GM18505 (cell line): ENCODE results near the gene INO80D.
"Not testable (repeated sequence)": the region's sequence is repeated elsewhere in the genome, so short reads cannot be mapped to it uniquely, and the experiment has no call there.

Source experiments
- ATAC-seq: cut with Tn5 transposase; IDR thresholded peaks from one replicate; pipeline ENCODE4 v1.9.1; 2021; ENCODE audit not compliant: unreplicated experiment
- POLR2A ChIP-seq: IDR thresholded peaks from 4 replicates; pipeline ENCODE4 v1.6.1; 2011; ENCODE audit warnings: borderline replicate concordance; ENCODE audit not compliant: insufficient read depth, insufficient read length; ENCODE audit errors: extremely low read depth

The INO80D gene

GRCh38 chr2:206095536-206096332, 9.8 kb upstream of the INO80D start:
- ATAC-seq, result no peak
- no peak for TF ChIP-seq POLR2A

- ATAC-seq, result no peak
- TF ChIP-seq POLR2A, result no peak
These were observed 6.3 kb upstream of the INO80D start for GRCh38 chr2:206092297-206092696.

- ATAC-seq, result no peak
- TF ChIP-seq POLR2A, result no peak
These were observed 2.3 kb upstream of the INO80D start for GRCh38 chr2:206088248-206088647.

GRCh38 chr2:206086716-206087350, 859 bp upstream of the INO80D start:
- no peak for TF ChIP-seq POLR2A

GRCh38 chr2:206084870-206085741, 868 bp downstream of the INO80D start:
- ATAC-seq, result peak; percentile 38
- peak; percentile 28 for TF ChIP-seq POLR2A

More at GRCh38 chr2:206086716-206087350, 859 bp upstream of the INO80D start:
- ATAC-seq, result no peak

GRCh38 chr2:206084439-206084869, 1.5 kb downstream of the INO80D start:
- no peak for ATAC-seq
- TF ChIP-seq POLR2A, result peak; percentile 11

- peak; percentile 16 for TF ChIP-seq POLR2A
- ATAC-seq, result no peak
These were observed 2.2 kb downstream of the INO80D start for GRCh38 chr2:206083602-206084438.

GRCh38 chr2:206082298-206082843, 3.6 kb downstream of the INO80D start:
- TF ChIP-seq POLR2A, result no peak
- no peak for ATAC-seq

- ATAC-seq, result no peak
These were observed 5.0 kb downstream of the INO80D start for GRCh38 chr2:206080927-206081326.

GRCh38 chr2:206079699-206080465, 6.1 kb downstream of the INO80D start:
- no peak for TF ChIP-seq POLR2A
- no peak for ATAC-seq

More at GRCh38 chr2:206080927-206081326, 5.0 kb downstream of the INO80D start:
- TF ChIP-seq POLR2A, result no peak

- not testable (repeated sequence) for ATAC-seq
These were observed 8.1 kb downstream of the INO80D start for GRCh38 chr2:206077879-206078278.

GRCh38 chr2:206075113-206075512, 10.9 kb downstream of the INO80D start:
- no peak for TF ChIP-seq POLR2A

More at GRCh38 chr2:206075113-206075512, 10.9 kb downstream of the INO80D start:
- no peak for ATAC-seq
